ENCODE data around the gene VEPH1. TPM values are rescaled to one million over a fixed set of nuclear protein-coding genes. Genes with fewer than 3 reads are reported as not detected.
A peak's percentile ranks its signal among the peaks of the same experiment; 100 is the strongest.

VEPH1 gene
- total and polyA plus RNA-seq, 9 of the 15 experiments (the other 6 are each of a cell fraction or from before 2014, with no cell fraction given) = 4.5 to 15.6 (median 5.8) TPM

DNA sequence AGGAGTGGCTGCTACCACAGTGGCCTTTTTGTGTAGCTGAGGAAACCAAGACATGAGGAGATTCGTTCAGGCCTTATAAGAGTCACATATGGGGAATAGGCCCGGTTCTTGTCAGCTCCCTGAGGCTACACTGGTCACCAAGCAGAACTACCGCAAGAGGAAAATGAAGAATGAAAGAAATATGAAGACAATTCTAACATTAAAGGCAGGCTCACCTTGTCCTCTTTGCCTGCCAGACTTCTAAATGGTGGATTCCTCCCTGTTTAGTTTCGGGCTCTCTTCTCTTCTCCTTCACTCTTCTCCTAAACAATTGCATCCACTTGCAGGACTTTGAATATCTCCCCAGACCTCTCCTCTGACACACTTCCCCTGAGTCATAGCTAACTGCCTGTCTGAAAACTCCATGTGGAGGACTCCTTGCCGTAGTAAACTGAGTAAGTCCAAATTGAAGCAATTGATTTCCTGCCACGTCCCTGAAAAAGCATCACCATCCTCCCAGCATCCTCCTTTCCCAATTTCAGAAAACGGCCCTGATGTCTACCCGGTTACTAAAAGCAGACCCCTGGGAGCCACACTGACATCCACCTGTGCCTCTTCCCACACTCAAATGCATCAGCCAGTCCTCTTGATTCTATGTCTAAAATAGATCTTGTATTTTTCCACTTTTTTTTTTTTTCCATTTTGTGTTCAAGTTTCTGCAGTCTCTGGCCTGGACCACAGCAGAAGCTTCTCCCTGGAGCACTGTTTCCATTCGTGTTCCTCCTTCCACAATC lies 30.3 kb upstream of the VEPH1 start (continued):
- TF ChIP-seq, protein P1, sequence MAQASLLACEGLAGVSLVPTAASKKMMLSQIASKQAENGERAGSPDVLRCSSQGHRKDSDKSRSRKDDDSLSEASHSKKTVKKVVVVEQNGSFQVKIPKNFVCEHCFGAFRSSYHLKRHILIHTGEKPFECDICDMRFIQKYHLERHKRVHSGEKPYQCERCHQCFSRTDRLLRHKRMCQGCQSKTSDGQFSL (CRISPR knock-in tag; IDR thresholded peaks at IDR 0.05) = no peak
- TF ChIP-seq, protein P1 (tag; IDR thresholded peaks at IDR 0.05) = no peak
- no peak for TF ChIP-seq KDM4B (IDR thresholded peaks at IDR 0.05; ENCODE audit: borderline replicate concordance in 2 of 2, low read depth in 1 of 2)
- TF ChIP-seq, protein P2, sequence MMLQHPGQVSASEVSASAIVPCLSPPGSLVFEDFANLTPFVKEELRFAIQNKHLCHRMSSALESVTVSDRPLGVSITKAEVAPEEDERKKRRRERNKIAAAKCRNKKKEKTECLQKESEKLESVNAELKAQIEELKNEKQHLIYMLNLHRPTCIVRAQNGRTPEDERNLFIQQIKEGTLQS (IDR thresholded peaks at IDR 0.05) = peak; percentile 49; the same call in 1 of the 2 replicates
- TF ChIP-seq, protein P2 (CRISPR knock-in tag; conservative IDR thresholded peaks at IDR 0.05) = no peak
